Progenitor cell of endocrine pancreas (in vitro differentiated cells): Measurements from ENCODE around the gene PLPP6. TPM values are rescaled to one million over a fixed set of nuclear protein-coding genes. Genes with fewer than 3 reads are reported as not detected.

ENCODE experiments used
- DNase-seq: peaks from one replicate; pipeline ENCODE4 v3.0.0; 2021; ENCODE audit warnings: low spot score; ENCODE audit not compliant: unreplicated experiment
- H3K27ac Mint-ChIP-seq: 2 replicates; pipeline ENCODE4 v1.8.0; 2021; ENCODE audit warnings: mild to moderate bottlenecking, moderate library complexity, mixed read lengths
- H3K27me3 Mint-ChIP-seq: 2 replicates; pipeline ENCODE4 v1.8.0; 2021; ENCODE audit warnings: mixed read lengths
- H3K36me3 Mint-ChIP-seq: 2 replicates; pipeline ENCODE4 v1.8.0; 2022; ENCODE audit warnings: mixed read lengths; ENCODE audit not compliant: insufficient read depth
- H3K4me1 Mint-ChIP-seq: 2 replicates; pipeline ENCODE4 v1.8.0; 2021; ENCODE audit warnings: low read depth, mixed read lengths
- H3K4me3 Mint-ChIP-seq: 2 replicates; pipeline ENCODE4 v1.8.0; 2021; ENCODE audit warnings: low read depth, mild to moderate bottlenecking, moderate library complexity, mixed read lengths
- H3K9me3 Mint-ChIP-seq: 2 replicates; pipeline ENCODE4 v1.8.0; 2021; ENCODE audit warnings: low read depth, mixed read lengths
- CTCF ChIP-seq: fragments of 200-600 bp; sonication (generic); IDR thresholded peaks from one replicate; pipeline ENCODE4 v1.5.0; 2021; ENCODE audit warnings: antibody characterized with exemption, mild to moderate bottlenecking; ENCODE audit not compliant: unreplicated experiment
- total RNA-seq: library from RNA; stranded (reverse); gene quantifications from 2 replicates; pipeline ENCODE4 v1.2.1, GENCODE V29; 2021

PLPP6 gene
- total RNA-seq, 1 donor from 2014 or later = 21.2 TPM

- H3K9me3 Mint-ChIP-seq = no peaks in the 10 kb centered on the region
- no peak overlapping the region for H3K4me3 Mint-ChIP-seq
- no peak for TF ChIP-seq CTCF
- no peaks in the 10 kb centered on the region for H3K27me3 Mint-ChIP-seq
- H3K4me1 Mint-ChIP-seq = peaks cover 1% of the 10 kb centered on the region
- H3K27ac Mint-ChIP-seq = no peak overlapping the region
- no peak for DNase-seq
- peaks cover 17% of the 10 kb centered on the region for H3K36me3 Mint-ChIP-seq
These were observed 27.6 kb downstream of the PLPP6 start for GRCh38 chr9:4689687-4690104.

GRCh38 chr9:4690144-4690543 is 28.1 kb downstream of the PLPP6 start:
- Mint-ChIP-seq H3K9me3 (no peaks in the 10 kb centered on the region), H3K4me3 (no peak overlapping the region), H3K27me3 (no peaks in the 10 kb centered on the region), H3K4me1 (peaks cover 1% of the 10 kb centered on the region), H3K27ac (no peak overlapping the region), H3K36me3 (peaks cover 17% of the 10 kb centered on the region)
- no peak for DNase-seq
- TF ChIP-seq CTCF = no peak

GRCh38 chr9:4691795-4692194 is 29.7 kb downstream of the PLPP6 start:
- Mint-ChIP-seq H3K9me3 (no peaks in the 10 kb centered on the region), H3K4me3 (no peak overlapping the region), H3K36me3 (peaks cover 13% of the 10 kb centered on the region), H3K27me3 (no peaks in the 10 kb centered on the region), H3K4me1 (peaks cover 1% of the 10 kb centered on the region), H3K27ac (no peak overlapping the region)
- TF ChIP-seq CTCF = no peak
- DNase-seq = no peak

- peaks cover 24% of the 10 kb centered on the region for H3K36me3 Mint-ChIP-seq
- H3K27me3 Mint-ChIP-seq = no peaks in the 10 kb centered on the region
- H3K4me1 Mint-ChIP-seq = peaks cover 8% of the 10 kb centered on the region
- peak overlapping the region; percentile 67 for H3K27ac Mint-ChIP-seq
- no peak for TF ChIP-seq CTCF
- no peak for DNase-seq
- no peaks in the 10 kb centered on the region for H3K9me3 Mint-ChIP-seq
- H3K4me3 Mint-ChIP-seq = no peak overlapping the region
These were observed 38.0 kb downstream of the PLPP6 start for GRCh38 chr9:4700091-4700490.

- DNase-seq = no peak
- H3K9me3 Mint-ChIP-seq = no peaks in the 10 kb centered on the region
- H3K4me3 Mint-ChIP-seq = no peak overlapping the region
- no peak for TF ChIP-seq CTCF
- H3K4me1 Mint-ChIP-seq = peaks cover 8% of the 10 kb centered on the region
- peaks cover 24% of the 10 kb centered on the region for H3K36me3 Mint-ChIP-seq
- no peaks in the 10 kb centered on the region for H3K27me3 Mint-ChIP-seq
- H3K27ac Mint-ChIP-seq = no peak overlapping the region
These were observed 38.8 kb downstream of the PLPP6 start for GRCh38 chr9:4700932-4701331.
